ENCODE results near the gene TFPT. TPM values are rescaled to one million over a fixed set of nuclear protein-coding genes. Genes with fewer than 3 reads are reported as not detected.

Gene TFPT
- total and polyA plus RNA-seq, 8 donors: 0.45 to 31.8 (median 10.9) TPM; not detected in 1

DNA sequence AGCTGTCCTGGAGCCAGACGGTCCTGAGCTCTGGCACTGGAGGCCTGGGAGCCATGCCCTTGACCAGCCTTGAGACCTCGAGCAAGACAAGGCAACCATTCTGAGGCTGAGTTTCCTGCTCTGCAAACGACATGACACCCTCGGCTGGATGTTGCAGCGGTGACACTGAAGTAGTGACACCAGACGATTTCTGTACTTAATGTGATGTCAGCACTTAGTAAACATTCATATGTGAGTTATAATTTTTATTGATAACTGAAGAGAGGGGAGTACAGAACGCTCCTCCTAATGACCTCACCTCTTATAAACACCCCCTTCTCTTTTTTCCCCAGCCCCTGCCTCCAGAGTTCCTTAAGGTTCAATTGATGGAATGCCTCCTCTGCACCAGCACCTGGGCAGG, 7.0 kb downstream of the TFPT start:
- TF ChIP-seq EP300 (IDR thresholded peaks at IDR 0.05) (no peak), POLR2A (IDR thresholded peaks at IDR 0.05) (no peak), POLR2AphosphoS5 (IDR thresholded peaks at IDR 0.05) (no peak)
- TF ChIP-seq, protein P1, sequence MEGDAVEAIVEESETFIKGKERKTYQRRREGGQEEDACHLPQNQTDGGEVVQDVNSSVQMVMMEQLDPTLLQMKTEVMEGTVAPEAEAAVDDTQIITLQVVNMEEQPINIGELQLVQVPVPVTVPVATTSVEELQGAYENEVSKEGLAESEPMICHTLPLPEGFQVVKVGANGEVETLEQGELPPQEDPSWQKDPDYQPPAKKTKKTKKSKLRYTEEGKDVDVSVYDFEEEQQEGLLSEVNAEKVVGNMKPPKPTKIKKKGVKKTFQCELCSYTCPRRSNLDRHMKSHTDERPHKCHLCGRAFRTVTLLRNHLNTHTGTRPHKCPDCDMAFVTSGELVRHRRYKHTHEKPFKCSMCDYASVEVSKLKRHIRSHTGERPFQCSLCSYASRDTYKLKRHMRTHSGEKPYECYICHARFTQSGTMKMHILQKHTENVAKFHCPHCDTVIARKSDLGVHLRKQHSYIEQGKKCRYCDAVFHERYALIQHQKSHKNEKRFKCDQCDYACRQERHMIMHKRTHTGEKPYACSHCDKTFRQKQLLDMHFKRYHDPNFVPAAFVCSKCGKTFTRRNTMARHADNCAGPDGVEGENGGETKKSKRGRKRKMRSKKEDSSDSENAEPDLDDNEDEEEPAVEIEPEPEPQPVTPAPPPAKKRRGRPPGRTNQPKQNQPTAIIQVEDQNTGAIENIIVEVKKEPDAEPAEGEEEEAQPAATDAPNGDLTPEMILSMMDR (IDR thresholded peaks at IDR 0.05): no peak
- Histone ChIP-seq H3K27ac (no peak overlapping the region), H3K4me1 (peaks cover 6 to 21% (median 11%) of the 10 kb centered on the region in 4 donors), H3K9me3 (no peaks in the 10 kb centered on the region), H3K4me3 (no peak overlapping the region), H3K36me3 (peaks cover 52 to 78% (median 78%) of the 10 kb centered on the region in 4 donors), H3K27me3 (no peaks in the 10 kb centered on the region)
- no peak for DNase-seq
- 69 to 75% (median 72%) methylated on average over 7 of the region's 7 CpGs for WGBS, 5 donors
- intact Hi-C loops (cut with DNase I; ENCODE audit: low total_unique reads): no loop called here

DNA sequence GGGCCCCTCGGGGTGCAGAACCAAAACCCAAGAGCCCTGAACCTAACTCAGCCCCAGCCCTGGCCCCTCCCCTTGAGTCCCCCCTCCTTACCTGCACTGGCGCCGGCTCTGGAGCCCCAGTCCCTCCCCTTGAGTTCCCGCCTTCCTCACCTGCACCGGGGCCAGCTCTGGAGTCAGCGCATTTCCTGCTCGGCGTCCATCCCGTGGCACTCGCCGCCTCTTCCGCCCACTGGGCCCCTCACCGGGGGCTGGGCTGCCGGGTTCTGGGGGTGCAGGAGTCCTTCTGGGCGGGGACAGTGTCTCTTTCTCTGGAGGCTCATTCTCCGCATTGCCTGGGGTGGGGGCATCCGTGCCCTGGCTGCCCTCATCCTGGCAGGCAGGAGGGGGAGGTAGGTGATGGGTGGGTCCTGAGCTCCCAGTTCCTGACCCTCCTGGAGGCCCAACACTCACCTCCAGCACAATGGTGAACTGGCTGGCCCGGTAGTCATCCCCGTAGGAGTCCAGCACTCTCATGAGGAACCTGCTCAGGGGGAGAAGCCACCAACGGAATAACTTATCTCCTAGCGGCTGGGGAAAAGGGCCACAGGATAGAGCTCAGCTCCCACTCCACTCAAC, 7.5 kb downstream of the TFPT start:
- DNase-seq: no peak
- H3K36me3 ChIP-seq: peaks cover 52 to 78% (median 78%) of the 10 kb centered on the region in 4 donors
- H3K27me3 ChIP-seq: no peaks in the 10 kb centered on the region
- TF ChIP-seq, protein P1 (IDR thresholded peaks at IDR 0.05): no peak
- TF ChIP-seq EP300 (IDR thresholded peaks at IDR 0.05) (no peak), POLR2AphosphoS5 (IDR thresholded peaks at IDR 0.05) (no peak), POLR2A (IDR thresholded peaks at IDR 0.05) (no peak)
- no peaks in the 10 kb centered on the region for H3K9me3 ChIP-seq
- peaks cover 10 to 21% (median 16%) of the 10 kb centered on the region in 4 donors for H3K4me1 ChIP-seq
- WGBS, 5 donors: 69 to 79% (median 77%) methylated on average over 18 to 21 of the region's 21 CpGs
- H3K27ac ChIP-seq: no peak overlapping the region
- intact Hi-C loops (cut with DNase I; ENCODE audit: low total_unique reads): no loop called here
- H3K4me3 ChIP-seq: no peak overlapping the region

DNA sequence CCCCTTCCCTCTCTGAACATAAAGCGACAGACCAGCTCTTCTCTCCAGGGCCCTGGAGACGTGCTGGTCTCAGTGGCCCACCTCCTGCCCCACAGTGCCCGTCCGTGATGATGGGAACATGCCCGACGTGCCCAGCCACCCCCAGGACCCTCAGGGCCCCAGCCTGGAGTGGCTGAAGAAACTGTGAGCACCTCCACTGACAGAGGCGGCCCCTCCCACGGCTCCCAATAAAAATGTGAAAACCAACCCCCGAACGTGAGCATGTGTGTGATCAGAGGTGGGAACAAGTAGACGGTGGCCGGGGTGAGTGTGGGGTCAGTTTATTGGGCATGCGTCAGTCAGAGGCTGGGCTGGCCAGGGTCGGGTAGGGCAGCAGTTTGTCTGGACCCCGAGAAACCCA, 8.7 kb downstream of the TFPT start:
- no peak for DNase-seq
- Histone ChIP-seq H3K36me3 (peaks cover 52 to 72% (median 68%) of the 10 kb centered on the region in 4 donors), H3K9me3 (no peaks in the 10 kb centered on the region), H3K27ac (no peak overlapping the region), H3K4me3 (no peak overlapping the region), H3K4me1 (peaks cover 15 to 29% (median 22%) of the 10 kb centered on the region in 4 donors), H3K27me3 (no peaks in the 10 kb centered on the region)
- WGBS, 5 donors: 81 to 85% (median 83%) methylated on average over 15 of the region's 15 CpGs
- intact Hi-C loops (cut with DNase I; ENCODE audit: low total_unique reads): no loop called here
- TF ChIP-seq, protein P1 (IDR thresholded peaks at IDR 0.05): no peak
- no peak for TF ChIP-seq POLR2A (IDR thresholded peaks at IDR 0.05)
- TF ChIP-seq EP300 (IDR thresholded peaks at IDR 0.05): no peak
- no peak for TF ChIP-seq POLR2AphosphoS5 (IDR thresholded peaks at IDR 0.05)

DNA sequence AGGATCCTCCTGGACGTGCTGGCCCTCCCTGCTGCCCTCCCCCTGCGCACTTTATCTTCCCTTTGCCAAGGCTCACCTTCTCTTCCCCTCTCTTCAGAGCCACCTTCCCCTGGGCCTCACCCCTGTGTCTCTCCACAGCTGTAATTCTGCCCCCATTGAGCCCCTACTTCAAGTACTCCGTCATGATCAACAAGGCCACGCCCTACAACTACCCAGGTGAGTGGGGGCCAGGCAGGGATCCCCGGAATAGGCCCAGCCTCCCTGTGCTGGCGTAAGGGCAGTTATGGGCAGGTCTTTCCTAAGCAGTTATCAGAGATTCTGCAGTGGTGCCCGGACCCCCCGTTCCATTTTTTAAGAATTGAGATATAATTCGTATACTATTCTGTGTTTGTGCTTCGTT, 9.7 kb downstream of the TFPT start:
- no peak for DNase-seq
- no peaks in the 10 kb centered on the region for H3K27me3 ChIP-seq
- H3K4me1 ChIP-seq: peaks cover 15 to 30% (median 22%) of the 10 kb centered on the region in 4 donors
- WGBS, 5 donors: 86 to 92% (median 91%) methylated on average over 10 of the region's 10 CpGs
- TF ChIP-seq EP300 (IDR thresholded peaks at IDR 0.05) (no peak), POLR2A (IDR thresholded peaks at IDR 0.05) (no peak)
- no peak overlapping the region for H3K4me3 ChIP-seq
- H3K36me3 ChIP-seq: peaks cover 50 to 63% (median 59%) of the 10 kb centered on the region in 4 donors
- no peaks in the 10 kb centered on the region for H3K9me3 ChIP-seq
- no peak overlapping the region for H3K27ac ChIP-seq
- intact Hi-C loops (cut with DNase I; ENCODE audit: low total_unique reads): no loop called here
